NCI-H128 (cell line): ENCODE data around the gene GATAD1.
"Not testable (repeated sequence)": the region's sequence is repeated elsewhere in the genome, so short reads cannot be mapped to it uniquely, and the experiment has no call there.

Experiments
- DNase-seq: peaks from one replicate; lab custom pipeline; 2025; ENCODE audit not compliant: unreplicated experiment; lab: John Stamatoyannopoulos, UW

The GATAD1 gene

GRCh38 chr7:92447345-92448204, at the start of gene GATAD1:
TSS of gene GATAD1 (plus strand) at chr7:92447482. CDS start at chr7:92447730, 248 bp downstream.
- DNase-seq: peak; percentile 1

- DNase-seq: no peak
Measured at GRCh38 chr7:92397542-92397941, 49.7 kb upstream of the GATAD1 start.

- DNase-seq: no peak
Measured at GRCh38 chr7:92400013-92400412, 47.3 kb upstream of the GATAD1 start.

- DNase-seq: no peak
Measured at GRCh38 chr7:92402920-92403759, 44.1 kb upstream of the GATAD1 start.

- DNase-seq: no peak
Measured at GRCh38 chr7:92403760-92404074, 43.6 kb upstream of the GATAD1 start.

- DNase-seq: peak; percentile 65
Measured at GRCh38 chr7:92404170-92404614, 43.1 kb upstream of the GATAD1 start.

- DNase-seq: no peak
Measured at GRCh38 chr7:92409357-92409756, 37.9 kb upstream of the GATAD1 start.

GRCh38 chr7:92410162-92410561, 37.1 kb upstream of the GATAD1 start:
- DNase-seq: not testable (repeated sequence)

- DNase-seq: no peak
Measured at GRCh38 chr7:92412745-92413144, 34.5 kb upstream of the GATAD1 start.

- DNase-seq: no peak
Measured at GRCh38 chr7:92413550-92413949, 33.7 kb upstream of the GATAD1 start.

- no peak for DNase-seq
Measured at GRCh38 chr7:92415225-92415624, 32.1 kb upstream of the GATAD1 start.

GRCh38 chr7:92417913-92418312, 29.4 kb upstream of the GATAD1 start:
- no peak for DNase-seq

- no peak for DNase-seq
Measured at GRCh38 chr7:92421676-92422435, 25.4 kb upstream of the GATAD1 start.

- no peak for DNase-seq
Measured at GRCh38 chr7:92422926-92423325, 24.4 kb upstream of the GATAD1 start.

- DNase-seq: no peak
Measured at GRCh38 chr7:92423710-92424131, 23.6 kb upstream of the GATAD1 start.

- no peak for DNase-seq
Measured at GRCh38 chr7:92425311-92425947, 21.9 kb upstream of the GATAD1 start.

- no peak for DNase-seq
Measured at GRCh38 chr7:92427193-92427592, 20.1 kb upstream of the GATAD1 start.

GRCh38 chr7:92432299-92432946, 14.9 kb upstream of the GATAD1 start:
- DNase-seq: no peak

- no peak for DNase-seq
Measured at GRCh38 chr7:92433019-92433418, 14.3 kb upstream of the GATAD1 start.

GRCh38 chr7:92435542-92435941, 11.7 kb upstream of the GATAD1 start:
- no peak for DNase-seq
